GM18870 (cell line): ENCODE data around the gene ARHGEF37.
"Not testable (repeated sequence)": the region's sequence is repeated elsewhere in the genome, so short reads cannot be mapped to it uniquely, and the experiment has no call there.

Experiments used
- ATAC-seq: cut with Tn5 transposase; IDR thresholded peaks from one replicate; pipeline ENCODE4 v1.9.1; 2021; ENCODE audit warnings: moderate library complexity; ENCODE audit not compliant: unreplicated experiment

ARHGEF37 gene

DNA sequence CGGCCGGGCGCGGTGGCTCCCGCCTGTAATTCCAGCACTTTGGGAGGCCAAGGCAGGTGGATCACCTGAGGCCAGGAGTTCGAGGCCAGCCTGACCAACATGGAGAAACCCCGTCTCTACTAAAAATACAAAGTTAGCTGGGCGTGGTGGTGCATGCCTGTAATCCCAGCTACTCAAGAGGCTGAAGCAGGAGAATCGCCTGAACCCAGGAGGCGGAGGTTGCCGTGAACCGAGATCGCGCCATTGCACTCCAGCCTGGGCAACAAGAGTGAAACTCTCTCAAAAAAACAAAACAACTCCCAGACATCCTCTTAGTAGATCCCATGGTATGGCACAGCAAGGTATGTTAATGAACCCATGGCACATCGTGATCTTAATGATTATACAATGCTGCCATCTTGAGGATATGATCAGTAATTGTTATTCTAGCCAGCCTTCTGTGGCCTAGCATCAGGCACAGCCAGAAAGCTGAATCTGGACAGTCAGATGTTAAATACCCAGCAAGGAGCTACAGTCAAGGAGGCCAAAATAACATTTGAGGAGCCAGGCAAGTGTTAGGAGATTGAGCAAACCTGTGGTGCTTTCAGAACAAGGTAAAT is 16.7 kb upstream of the ARHGEF37 start:
- ATAC-seq: peak; percentile 90

DNA sequence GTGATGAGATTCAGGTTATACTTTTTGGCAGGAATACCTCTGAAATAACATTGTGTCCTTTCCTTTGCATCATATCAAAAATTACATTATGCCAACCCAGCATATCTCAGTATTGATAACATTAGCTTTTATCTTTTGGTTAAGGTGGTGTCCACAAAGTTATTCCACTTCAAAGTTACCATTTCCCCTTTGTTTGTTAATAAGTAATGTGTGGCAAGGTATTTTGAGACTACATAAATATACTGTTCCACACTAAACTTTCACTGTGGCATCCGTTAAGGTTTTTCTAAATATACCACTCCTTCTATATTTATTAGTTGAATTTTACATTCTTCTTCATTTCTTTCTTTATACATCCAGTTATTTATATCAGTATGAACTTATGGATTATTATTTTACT is 14.1 kb upstream of the ARHGEF37 start:
- no peak for ATAC-seq

DNA sequence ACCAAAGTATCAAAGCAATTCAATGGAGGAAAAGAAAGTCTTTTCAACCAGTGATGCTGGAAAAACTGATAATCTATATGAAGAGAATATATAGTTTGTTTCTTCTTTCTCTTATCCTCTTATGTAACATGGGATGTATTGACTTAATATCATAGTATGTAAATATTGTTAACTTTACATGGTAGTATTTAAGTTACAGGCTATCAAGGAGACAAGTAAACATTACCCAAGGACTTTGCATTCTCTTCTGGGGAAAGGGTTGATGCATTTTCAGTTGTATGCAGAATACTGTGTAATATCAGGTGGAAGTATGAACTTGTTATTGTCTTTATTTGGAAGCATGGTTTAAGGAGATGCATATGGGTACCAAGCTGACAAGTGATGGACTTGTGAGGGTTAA is 9.1 kb upstream of the ARHGEF37 start:
- ATAC-seq: no peak

DNA sequence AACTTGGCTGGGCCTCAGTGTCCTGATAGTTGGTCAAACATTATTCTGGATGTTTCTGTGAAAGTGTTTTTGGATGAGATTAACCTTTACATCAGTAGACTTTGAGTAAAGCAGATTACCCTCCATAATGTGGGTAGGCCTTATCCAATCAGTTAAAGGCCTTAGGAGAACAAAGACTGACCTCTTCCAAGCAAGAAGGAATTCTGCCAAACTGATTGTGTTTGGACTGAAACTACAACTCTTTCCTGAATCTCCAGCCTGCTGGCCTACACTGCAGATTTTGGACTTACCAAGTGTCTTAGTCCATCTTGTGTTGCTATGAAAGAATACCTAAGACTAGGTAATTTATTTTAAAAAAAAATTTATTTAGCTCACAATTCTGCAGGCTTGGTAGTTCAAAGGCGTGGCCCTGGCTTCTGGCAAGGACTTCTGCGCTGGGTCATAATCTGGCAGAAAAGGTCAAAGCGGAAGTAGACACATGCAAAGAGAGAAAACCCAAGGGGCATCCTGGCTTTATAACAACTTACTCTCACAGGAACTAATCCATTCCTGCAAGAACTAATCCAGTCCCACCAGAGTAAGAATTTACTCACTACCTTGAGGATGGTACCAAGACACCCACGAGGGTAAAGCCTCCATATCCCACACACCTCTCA is 8.6 kb upstream of the ARHGEF37 start:
- no peak for ATAC-seq

DNA sequence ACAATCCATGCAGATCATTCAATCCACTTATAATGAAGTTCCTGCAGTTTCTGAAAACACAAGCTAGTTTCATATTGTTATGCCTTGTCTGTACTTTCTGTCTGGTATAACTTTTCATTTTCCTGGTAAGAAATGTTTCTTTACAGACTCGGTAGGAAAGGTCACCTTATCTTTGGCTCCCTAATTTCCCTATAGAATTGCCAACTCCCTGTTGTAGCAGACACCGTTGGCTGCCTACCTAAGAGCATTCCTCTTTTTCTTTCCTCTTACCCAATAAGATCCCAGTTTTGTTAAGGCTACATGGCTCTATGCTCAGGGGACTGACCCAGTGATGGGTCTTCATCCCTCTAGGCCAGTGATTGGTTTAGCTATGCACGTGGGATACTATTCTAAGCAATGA is 6.2 kb upstream of the ARHGEF37 start:
- no peak for ATAC-seq

DNA sequence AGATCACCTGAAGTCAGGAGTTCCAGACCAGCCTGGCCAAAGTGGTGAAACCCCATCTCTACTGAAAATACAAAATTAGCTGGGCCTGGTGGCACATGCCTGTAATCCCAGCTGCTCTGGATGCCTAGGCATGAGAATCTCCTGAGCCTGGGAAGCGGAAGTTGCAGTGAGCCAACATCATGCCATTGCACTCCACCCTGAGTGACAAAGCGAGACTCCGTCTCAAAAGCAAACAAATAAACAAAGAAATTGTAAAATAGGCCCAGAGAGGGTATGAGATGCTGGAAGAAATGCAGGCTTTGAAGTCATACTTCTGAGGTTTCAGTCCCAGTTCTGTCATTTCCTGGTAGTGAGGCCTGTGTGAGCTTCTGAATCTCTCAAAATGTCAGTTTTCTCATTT is 5.3 kb upstream of the ARHGEF37 start:
- no peak for ATAC-seq

DNA sequence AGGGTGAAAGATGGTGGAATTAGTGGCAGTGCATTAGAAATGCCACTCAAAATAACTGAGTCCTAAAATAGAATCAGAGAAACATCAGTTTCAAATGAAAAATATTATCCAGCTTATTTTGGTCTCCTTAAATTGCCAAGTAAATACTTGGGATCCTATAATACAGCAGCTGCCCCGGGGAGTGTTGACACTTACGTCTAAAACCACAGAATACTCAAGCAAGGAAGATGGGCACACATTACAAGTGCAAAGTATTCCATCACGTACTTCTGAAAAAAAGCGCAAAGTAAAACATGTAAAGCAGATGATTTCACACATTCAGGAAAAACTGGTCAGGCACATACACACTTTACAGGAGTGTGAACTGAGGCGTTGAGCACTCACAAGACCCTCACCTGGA is 2.4 kb upstream of the ARHGEF37 start:
- ATAC-seq: no peak

DNA sequence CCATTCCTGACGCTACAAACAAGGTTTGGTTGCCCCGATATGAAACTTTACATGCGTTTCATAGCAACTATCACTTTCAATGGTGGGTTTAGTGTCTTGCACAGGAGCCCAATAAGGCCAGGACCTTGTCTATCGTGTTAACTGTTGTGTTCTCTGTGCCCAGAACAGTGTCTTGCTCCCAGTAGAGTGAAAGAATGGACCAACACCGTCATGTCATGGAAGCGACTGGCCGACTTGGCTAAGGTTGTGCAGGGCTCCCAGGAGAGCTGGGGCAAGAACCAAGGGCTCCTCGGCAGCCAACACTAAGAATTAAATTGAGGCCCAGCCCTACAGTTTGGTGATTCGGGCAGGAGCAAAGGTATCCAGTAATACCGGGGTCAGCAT is 498 bp upstream of the ARHGEF37 start:
- no peak for ATAC-seq

DNA sequence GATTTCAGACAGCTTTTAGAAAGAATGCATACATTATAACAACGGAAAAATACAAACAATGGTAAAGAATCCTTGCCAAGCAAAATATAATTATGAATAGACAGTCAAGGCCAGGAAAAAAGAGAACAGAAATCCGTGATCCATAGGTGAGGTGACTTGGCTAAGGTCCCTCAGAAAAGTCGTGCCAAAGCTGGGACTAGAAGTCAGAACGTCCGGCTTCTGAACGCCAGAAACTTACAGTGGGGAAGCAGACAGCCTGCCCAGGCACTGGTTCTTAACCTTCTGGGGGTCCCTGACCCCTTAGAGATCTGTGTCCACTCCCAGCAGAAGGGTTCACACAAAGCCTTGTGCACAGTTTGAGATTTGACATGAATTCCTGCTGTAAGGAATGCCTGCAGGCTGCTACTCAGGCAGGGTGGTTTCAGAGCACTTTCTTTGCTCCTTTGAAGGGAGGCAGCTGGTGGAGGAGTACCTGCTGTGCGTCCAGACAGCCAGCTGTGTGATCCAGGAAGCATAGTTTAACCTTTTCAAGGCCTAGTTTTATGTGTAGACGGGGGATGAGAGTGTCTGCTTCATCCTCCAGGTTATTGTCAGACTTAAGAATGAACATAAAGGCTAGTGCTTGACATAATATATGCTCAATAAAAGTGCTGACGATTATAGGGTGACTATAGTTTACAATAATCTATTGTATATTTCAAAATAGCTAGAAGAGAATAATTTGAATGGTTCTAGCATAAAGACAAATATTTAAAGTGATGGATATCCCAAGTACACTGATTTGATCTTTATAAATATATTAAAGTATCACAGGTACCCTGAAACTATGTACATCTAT is 852 bp downstream of the ARHGEF37 start:
- no peak for ATAC-seq

DNA sequence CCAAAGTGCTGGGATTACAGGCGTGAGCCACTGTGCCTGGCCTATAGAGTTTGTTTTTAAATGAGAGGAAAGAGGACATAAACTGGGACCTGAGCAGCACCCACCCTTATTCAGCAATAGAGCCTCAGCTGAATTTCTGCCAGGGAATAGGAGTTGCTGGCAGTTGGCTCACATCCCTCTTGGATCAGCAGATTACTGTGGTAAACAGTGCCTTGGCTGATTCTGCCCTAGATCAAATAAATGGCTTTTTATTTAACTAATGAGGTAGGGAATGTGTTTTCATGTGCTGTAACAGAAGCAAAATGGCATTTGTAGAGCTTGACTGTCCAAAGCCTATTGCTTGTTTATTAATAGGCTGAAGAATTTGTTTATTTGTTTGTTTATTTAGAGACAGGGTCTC is 2.1 kb downstream of the ARHGEF37 start:
- no peak for ATAC-seq

DNA sequence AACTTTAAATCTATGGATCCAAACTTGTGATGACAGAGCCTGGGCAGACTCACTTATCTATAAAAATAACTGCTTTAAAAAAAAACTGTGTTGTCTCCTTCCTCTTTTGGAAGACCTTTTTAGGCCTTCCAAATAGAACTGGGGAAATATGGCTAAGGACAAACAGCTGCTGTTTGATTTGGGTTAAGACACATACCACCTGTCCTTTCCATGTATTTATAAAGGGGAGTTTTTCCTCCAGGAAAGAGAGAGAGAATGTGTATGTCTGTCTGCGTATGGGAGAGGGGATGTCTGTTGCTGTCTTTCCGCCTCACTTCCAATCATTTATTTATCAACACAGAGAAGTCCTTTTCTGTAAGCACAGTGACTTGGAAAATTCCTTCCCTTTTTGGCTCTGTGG is 2.8 kb downstream of the ARHGEF37 start:
- ATAC-seq: no peak

DNA sequence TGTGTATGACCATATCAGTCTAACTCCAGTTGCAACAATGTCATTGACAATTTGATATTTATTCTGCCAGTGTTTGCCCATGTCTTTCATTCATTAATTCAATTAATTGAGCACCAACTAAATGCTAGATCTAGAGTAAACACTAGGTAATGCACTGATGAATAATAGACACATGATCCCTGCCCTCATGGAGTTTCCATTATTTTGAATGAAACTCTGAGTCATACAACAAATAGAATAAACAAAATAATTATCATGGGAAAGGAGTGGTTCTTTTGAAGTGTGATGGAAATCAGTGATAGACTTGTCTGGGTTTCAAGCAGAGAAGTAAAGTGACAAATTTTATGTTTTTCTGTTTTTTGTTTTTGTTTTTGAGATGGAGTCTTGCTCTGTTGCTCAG is 4.6 kb downstream of the ARHGEF37 start:
- no peak for ATAC-seq

DNA sequence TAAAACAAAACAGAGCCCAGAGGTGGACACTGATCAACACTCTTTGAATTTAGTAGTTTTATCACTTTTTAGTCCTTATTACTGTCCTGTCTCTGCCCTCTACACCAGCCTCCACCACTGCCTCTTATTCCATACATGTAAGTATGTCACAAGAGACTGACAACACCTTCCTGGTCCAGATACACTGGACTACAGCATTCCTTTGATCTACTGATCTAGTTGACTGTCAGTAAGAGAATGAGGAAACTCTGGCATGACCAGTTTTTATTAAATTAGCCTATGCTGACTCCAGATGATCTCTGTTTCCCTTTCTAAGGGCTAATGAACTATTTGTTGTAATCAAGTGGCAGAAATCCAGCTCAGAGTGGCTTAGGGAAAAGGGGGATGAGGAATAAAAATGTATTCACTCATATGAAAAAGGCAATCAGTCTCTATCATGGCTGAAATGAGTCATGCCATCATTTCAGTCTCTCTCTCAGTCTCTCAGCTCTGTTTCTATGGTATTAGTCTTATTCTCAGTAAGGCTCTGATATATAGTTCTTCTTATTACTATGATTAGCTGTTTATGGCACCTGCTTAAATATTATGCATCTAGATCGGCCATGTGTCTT is 5.5 kb downstream of the ARHGEF37 start:
- peak; percentile 52 for ATAC-seq

DNA sequence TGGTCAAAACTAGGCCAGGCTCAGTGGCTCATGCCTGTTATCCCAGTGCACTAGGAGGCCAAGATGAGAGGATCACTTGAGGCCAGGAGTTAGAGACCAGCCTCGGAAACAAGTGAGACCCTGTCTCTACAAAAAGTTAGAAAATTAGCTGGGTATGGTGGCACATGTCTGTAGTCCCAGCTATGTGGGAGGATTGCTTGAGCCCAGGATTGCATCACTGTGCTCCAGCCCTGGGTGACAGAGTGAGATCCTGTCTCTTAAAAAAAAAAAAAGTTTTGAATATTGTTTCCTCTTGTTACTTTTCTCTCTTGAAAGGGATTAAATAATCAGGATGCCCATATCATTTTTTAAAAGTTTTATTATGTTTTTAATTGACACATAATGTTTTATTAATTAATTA is 7.6 kb downstream of the ARHGEF37 start:
- no peak for ATAC-seq

DNA sequence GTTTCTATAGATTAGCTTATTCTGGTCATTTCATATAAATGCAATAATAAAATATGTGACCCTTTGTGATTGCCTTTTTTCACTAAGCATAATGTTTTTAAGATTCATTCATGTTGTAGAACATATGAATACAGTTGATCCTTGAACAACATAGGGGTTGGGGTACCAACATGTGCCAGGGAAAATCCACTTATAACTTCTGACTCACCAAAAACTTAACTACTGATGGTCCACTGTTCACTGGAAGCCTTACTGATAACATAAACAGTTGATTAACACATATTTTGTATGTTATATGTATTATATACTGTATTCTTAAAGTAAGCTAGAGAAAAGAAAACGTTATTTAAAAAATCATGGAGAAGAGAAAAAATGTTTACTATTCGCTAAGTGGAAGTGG is 12.1 kb downstream of the ARHGEF37 start:
- no peak for ATAC-seq

DNA sequence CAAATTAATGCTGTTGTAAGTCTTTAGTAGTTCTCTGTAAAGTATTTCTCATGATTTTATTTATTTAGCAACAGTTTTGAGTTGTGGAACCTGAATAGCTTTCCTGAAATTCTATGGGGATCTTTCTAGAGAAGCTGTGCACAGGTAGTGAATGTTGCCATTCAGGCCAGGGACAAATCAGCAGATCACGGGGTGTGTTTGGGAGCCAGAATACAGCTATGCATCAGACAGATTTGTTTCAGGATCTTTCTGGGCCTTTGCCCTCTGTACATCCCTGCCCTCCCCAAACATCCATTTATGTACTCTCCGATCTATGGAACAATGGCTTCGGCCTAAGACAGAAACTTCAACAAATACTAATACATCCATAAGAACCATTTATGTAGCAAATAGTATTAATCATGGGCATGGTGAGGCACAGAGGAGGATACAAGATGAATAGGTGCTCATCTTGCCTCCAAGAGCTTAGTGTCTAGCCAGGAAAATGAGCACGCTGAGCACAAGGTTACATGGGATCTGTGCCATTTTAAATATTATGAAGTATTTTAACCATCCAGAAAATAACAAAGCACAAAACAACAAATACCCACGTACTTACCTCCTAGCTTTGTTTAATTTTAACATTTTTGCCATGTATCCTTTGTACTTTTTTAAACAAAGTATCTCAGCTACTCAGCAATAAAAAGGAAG is 13.1 kb downstream of the ARHGEF37 start:
- no peak for ATAC-seq

DNA sequence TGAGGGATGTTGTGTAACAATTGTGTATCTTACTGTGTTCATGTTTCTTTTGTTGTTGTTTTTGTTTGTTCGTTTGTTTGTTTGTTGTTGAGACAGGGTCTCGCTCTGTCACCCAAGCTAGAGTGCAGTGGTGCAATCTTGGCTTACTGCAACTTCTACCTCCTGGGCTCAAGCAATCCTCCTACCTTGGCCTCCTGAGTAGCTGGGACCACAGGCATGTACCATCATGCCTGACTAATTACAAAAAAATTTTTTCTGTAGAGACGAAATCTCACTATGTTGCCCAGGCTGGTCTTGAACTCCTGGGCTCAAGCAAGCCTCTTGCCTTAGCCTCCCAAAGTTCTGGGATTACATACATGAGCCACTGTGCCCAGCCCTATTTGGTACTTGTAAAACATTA is 13.8 kb downstream of the ARHGEF37 start:
- not testable (repeated sequence) for ATAC-seq

DNA sequence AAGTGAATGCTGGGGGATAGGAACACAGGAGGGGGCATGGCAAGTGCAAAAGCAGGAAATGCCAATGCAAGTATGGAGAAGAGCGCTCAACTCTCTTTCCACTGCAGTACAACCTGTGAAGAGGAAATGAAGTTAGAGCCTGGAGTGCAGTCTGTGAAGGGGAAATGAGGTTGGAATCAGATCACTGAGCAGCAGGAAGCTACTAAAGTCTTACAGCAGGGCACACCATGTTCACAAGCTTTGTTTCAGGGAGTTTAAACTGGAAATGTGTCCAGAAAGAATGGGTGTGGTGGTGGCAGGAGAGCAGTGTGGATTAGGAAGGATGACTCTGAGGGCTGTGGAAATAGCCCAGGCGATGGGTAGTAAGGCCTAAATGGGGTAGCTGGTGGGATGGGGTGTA is 15.4 kb downstream of the ARHGEF37 start:
- ATAC-seq: no peak

DNA sequence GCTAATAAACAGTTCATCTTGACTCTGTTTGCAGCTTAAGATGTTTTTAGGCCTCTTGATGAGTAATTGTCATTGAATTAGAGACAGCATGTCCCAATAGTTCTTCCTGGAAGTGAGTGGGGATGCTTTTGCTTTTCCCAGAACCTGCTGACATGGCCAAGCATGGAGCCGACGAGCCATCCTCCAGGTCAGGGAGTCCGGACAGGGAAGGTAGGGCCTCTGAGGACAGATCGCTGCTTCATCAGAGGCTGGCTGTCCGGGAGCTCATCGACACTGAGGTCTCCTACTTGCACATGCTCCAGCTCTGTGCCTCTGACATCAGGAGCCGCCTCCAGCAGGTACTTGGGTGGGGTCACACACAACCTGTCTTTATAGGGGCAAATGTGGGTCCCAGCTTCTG is 16.3 kb downstream of the ARHGEF37 start:
- no peak for ATAC-seq

DNA sequence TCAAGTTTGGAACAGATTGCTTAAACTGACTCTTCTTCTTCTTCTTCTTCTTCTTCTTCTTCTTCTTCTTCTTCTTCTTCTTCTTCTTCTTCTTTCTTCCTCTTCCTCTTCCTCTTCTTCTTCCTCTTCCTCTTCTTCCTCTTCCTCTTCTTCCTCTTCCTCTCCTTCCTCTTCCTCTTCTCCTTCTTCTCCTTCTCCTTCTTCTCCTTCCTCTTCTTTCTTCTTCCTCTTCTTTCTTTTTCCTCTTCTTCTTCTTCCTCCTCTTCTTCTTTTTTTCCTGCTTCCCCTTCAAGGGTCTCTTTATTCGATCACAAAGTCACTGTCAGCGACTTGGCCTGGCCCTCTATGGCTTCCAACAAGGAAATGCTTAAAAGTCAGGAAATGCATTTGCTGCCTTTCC is 16.9 kb downstream of the ARHGEF37 start:
- not testable (repeated sequence) for ATAC-seq

DNA sequence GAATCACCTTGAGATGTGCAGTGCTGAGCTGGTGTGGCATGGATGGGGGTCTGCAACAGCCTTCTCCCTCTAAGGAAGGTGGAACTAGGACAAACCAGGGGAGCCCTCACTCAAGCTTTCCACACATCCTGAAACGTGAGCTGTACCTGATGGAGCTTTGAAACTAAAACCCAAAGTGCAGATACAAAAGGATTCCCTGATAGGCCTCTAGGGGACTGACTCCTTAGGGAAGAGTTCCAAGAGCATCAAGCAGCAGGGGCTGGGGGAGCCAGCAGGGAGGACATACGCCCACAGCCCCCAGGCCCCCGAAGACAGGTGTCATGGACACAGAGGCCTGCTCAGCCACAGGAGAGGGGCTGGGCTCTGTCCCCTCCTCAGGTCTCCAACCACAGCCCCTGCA is 17.7 kb downstream of the ARHGEF37 start:
- no peak for ATAC-seq
